Muscle of back (tissue), 13 donors: ENCODE measurements around the gene USP17L13. TPM values are rescaled to one million over a fixed set of nuclear protein-coding genes. Genes with fewer than 3 reads are reported as not detected.
"Not testable (repeated sequence)": the region's sequence is repeated elsewhere in the genome, so short reads cannot be mapped to it uniquely, and the experiment has no call there.

ENCODE experiments used
- DNase-seq, 3 donors: peaks; one replicate each; pipeline versions ENCODE4 v3.0.0 to v3.0.0-alpha.2; 2013
- long read RNA-seq, 9 donors: transcript quantifications; one replicate each; lab custom pipeline, GENCODE V29; 2026
- polyA plus RNA-seq, 10 donors: library from polyadenylated mRNA; unstranded; fragments of 120-200 nt; gene quantifications; one replicate each; pipeline ENCODE4 v1.2.1, GENCODE V29; 2013; ENCODE audit not compliant: insufficient read length in 10 of 10

USP17L13 gene
- not detected for polyA plus RNA-seq
- long read RNA-seq, donor 1 = 0 reads
- long read RNA-seq, donor 2 = 0 reads
- long read RNA-seq, donor 3 = 0 reads
- long read RNA-seq, donor 4 = 0 reads
- long read RNA-seq, donor 5 = 0 reads
- long read RNA-seq, donor 6 = 0 reads
- long read RNA-seq, donor 7 = 0 reads
- long read RNA-seq, donor 8 = 0 reads
- long read RNA-seq, donor 9 = 0 reads

DNA sequence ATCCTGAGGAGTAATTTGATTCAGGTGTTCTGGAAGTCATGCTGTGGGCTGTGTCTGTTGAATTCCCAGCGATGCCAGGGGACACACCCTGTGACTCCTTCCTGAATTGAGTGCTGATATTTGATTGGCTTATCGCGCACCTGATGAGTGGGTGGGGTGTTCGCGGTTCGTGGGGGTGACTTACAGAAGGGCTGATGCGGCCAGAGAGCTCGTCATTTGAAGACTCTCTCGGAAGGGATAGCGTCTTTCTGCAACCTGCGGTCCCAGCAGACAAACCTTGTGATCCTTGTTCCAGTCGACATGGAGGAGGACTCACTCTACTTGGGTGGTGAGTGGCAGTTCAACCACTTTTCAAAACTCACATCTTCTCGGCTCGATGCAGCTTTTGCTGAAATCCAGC, at the start of gene USP17L13:
Gene USP17L13, plus strand, starts transcription at position 301 of the 400 bp plus-strand sequence. Its CDS starts 0 bp downstream, at position 301.
- not testable (repeated sequence) for DNase-seq

GRCh38 chr4:9210357-9210756, 14.3 kb upstream of the USP17L13 start, which contains the start of gene USP17L10:
USP17L10 (plus strand) TSS chr4:9210657; CDS start chr4:9210657, 0 bp downstream.
- DNase-seq = not testable (repeated sequence)

- not testable (repeated sequence) for DNase-seq
Observed at GRCh38 chr4:9214701-9215100, 10.0 kb upstream of the USP17L13 start.

GRCh38 chr4:9215105-9215504, 9.6 kb upstream of the USP17L13 start, which contains the start of gene USP17L11:
USP17L11 (plus strand) TSS chr4:9215405; CDS start chr4:9215405, 0 bp downstream.
- DNase-seq = not testable (repeated sequence)

GRCh38 chr4:9219852-9220251, 4.8 kb upstream of the USP17L13 start, which contains the start of gene USP17L12:
USP17L12 (plus strand) TSS chr4:9220152; CDS start chr4:9220152, 0 bp downstream.
- DNase-seq = not testable (repeated sequence)

GRCh38 chr4:9230249-9230648, 5.6 kb downstream of the USP17L13 start:
- not testable (repeated sequence) for DNase-seq

GRCh38 chr4:9234085-9234484, 9.4 kb downstream of the USP17L13 start, which contains the start of gene USP17L15:
USP17L15 (plus strand) TSS chr4:9234385; CDS start chr4:9234385, 0 bp downstream.
- not testable (repeated sequence) for DNase-seq

GRCh38 chr4:9238461-9238860, 13.8 kb downstream of the USP17L13 start:
- not testable (repeated sequence) for DNase-seq

GRCh38 chr4:9243579-9243978, 18.9 kb downstream of the USP17L13 start, which contains the start of gene USP17L17:
USP17L17 (plus strand) TSS chr4:9243879; CDS start chr4:9243879, 0 bp downstream.
- DNase-seq = not testable (repeated sequence)

GRCh38 chr4:9247953-9248680, 23.4 kb downstream of the USP17L13 start, which contains the start of gene USP17L18:
USP17L18 (plus strand) TSS chr4:9248630; CDS start chr4:9248630, 0 bp downstream.
- not testable (repeated sequence) for DNase-seq

DNA sequence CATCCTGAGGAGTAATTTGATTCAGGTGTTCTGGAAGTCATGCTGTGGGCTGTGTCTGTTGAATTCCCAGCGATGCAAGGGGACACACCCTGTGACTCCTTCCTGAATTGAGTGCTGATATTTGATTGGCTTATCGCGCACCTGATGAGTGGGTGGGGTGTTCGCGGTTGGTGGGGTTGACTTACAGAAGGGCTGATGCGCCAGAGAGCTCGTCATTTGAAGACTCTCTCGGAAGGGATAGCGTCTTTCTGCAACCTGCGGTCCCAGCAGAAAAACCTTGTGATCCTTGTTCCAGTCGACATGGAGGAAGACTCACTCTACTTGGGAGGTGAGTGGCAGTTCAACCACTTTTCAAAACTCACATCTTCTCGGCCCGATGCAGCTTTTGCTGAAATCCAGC, 28.4 kb downstream of the USP17L13 start, which contains the start of gene USP17L19:
Gene USP17L19, plus strand, starts transcription at position 301 of the 400 bp plus-strand sequence. Its CDS starts 0 bp downstream, at position 301.
- not testable (repeated sequence) for DNase-seq

DNA sequence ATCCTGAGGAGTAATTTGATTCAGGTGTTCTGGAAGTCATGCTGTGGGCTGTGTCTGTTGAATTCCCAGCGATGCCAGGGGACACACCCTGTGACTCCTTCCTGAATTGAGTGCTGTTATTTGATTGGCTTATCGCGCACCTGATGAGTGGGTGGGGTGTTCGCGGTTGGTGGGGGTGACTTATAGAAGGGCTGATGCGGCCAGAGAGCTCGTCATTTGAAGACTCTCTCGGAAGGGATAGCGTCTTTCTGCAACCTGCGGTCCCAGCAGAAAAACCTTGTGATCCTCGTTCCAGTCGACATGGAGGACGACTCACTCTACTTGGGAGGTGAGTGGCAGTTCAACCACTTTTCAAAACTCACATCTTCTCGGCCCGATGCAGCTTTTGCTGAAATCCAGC, 33.1 kb downstream of the USP17L13 start, which contains the start of gene USP17L20:
Gene USP17L20, plus strand, starts transcription at position 301 of the 400 bp plus-strand sequence. Its CDS starts 0 bp downstream, at position 301.
- DNase-seq = not testable (repeated sequence)

GRCh38 chr4:9262572-9262971, 37.9 kb downstream of the USP17L13 start, which contains the start of gene USP17L21:
USP17L21 (plus strand) TSS chr4:9262872; CDS start chr4:9262872, 0 bp downstream.
- not testable (repeated sequence) for DNase-seq

- not testable (repeated sequence) for DNase-seq
Observed at GRCh38 chr4:9267319-9267718, 42.6 kb downstream of the USP17L13 start, which contains the start of gene USP17L22. USP17L22 (plus strand) TSS chr4:9267619; CDS start chr4:9267619, 0 bp downstream.

GRCh38 chr4:9271719-9272118, 47.0 kb downstream of the USP17L13 start:
- DNase-seq = not testable (repeated sequence)

Other genes with a start within 250 kb of the USP17L13 start
- under 1 TPM in 2 of 10 donors, not detected in 8; 0.13 to 0.20 TPM for gene FAM90A26, start 54.5 kb upstream of the USP17L13 start, polyA plus RNA-seq
- not detected for gene USP17L10, start 14.2 kb upstream of the USP17L13 start, polyA plus RNA-seq
- gene USP17L11, start 9.5 kb upstream of the USP17L13 start, polyA plus RNA-seq = not detected
- gene USP17L12, start 4.7 kb upstream of the USP17L13 start, polyA plus RNA-seq = not detected
- gene USP17L15, start 9.5 kb downstream of the USP17L13 start, polyA plus RNA-seq = not detected
- not detected for gene USP17L17, start 19.0 kb downstream of the USP17L13 start, polyA plus RNA-seq
- not detected for gene USP17L18, start 23.7 kb downstream of the USP17L13 start, polyA plus RNA-seq
- not detected for gene USP17L19, start 28.5 kb downstream of the USP17L13 start, polyA plus RNA-seq
- gene USP17L20, start 33.2 kb downstream of the USP17L13 start, polyA plus RNA-seq = not detected
- gene USP17L21, start 38.0 kb downstream of the USP17L13 start, polyA plus RNA-seq = not detected
- not detected for gene USP17L22, start 42.7 kb downstream of the USP17L13 start, polyA plus RNA-seq
- gene USP17L24, start 100.3 kb downstream of the USP17L13 start, polyA plus RNA-seq = not detected
- not detected for gene USP17L25, start 105.0 kb downstream of the USP17L13 start, polyA plus RNA-seq
- gene USP17L26, start 109.8 kb downstream of the USP17L13 start, polyA plus RNA-seq = not detected
- not detected for gene USP17L5, start 114.5 kb downstream of the USP17L13 start, polyA plus RNA-seq
- gene USP17L27, start 119.3 kb downstream of the USP17L13 start, polyA plus RNA-seq = not detected
- gene USP17L28, start 124.0 kb downstream of the USP17L13 start, polyA plus RNA-seq = not detected
- not detected for gene USP17L29, start 128.7 kb downstream of the USP17L13 start, polyA plus RNA-seq
- gene USP17L30, start 138.2 kb downstream of the USP17L13 start, polyA plus RNA-seq = not detected
- not detected for gene DEFB131A, start 219.5 kb downstream of the USP17L13 start, polyA plus RNA-seq